Right kidney (tissue), 1 donor: Measurements from ENCODE around the gene BLM.

Experiments used
- DNase-seq: peaks from one replicate; pipeline ENCODE4 v3.0.0-alpha.2; 2016

The BLM gene

DNA sequence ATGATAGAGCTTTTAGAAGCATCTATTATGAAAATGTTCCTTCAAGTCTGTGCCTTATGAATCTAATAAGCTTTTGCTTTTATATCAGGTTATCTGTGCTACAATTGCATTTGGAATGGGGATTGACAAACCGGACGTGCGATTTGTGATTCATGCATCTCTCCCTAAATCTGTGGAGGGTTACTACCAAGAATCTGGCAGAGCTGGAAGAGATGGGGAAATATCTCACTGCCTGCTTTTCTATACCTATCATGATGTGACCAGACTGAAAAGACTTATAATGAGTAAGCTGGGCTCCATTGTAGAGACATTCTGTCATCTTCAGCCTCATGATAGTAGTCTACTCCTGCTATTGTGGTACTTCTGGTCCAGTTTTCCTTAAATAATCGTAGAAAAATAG is 73.4 kb downstream of the BLM start:
- no peak for DNase-seq

DNA sequence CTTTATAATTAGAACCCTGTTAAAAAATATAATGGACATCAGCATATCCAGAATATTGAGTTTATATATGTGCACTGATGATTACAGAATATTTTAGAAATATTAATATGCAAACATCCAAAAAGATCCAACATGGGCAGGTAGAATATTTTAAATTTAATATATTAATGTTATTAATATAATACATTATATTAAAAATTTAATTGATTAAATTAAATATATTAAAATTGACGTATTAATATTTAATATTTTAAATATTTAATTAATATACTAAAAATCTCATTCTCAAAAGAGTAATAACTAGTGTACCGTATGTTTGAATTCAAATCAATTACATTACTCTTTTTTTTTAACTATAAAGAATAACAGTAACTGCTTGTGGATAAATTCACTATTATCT is 77.4 kb downstream of the BLM start:
- DNase-seq, result no peak

DNA sequence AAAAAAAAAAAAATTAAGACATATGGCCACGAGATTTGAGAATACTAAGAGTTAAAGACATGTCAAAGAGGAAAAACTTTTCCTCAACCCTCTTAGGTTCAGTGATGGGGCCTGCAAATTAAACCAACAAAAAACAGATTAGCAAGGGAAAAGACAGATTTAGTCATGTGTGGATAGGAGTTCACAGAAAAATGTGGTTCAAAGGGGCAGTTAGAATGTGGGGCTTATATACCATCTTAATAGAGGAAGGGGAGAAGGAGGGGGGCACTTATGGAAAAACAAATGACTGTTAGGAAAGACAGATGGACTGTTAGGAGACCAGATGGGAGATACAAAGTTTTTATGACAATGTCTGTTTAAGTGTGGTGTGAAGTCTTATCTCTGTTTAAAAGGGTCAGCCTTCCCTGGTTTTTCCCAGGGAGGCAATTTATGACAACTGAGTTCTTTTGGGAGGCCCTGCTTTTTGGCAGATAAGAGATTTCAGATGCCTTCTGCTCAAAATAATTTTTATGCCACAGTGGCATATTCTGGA is 82.6 kb downstream of the BLM start:
- DNase-seq, result no peak

DNA sequence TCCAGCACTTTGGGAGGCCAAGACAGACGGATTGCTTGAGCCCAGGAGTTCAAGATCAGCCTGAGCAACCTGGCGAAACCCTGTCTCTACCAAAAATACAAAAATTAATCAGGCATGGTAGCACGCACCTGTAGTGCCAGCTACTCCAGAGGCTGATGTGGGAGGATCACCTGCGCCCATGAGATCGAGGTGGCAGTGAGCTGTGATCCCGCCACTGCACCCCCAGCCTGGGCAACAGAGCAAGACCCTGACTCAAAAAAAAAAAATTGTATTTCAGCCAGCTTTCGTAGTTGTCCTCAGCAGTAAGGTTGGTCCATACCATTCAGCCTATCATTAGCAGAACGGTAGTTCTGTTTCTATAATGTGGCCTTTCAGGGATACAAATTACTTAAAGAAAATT is 84.7 kb downstream of the BLM start:
- DNase-seq, result no peak

DNA sequence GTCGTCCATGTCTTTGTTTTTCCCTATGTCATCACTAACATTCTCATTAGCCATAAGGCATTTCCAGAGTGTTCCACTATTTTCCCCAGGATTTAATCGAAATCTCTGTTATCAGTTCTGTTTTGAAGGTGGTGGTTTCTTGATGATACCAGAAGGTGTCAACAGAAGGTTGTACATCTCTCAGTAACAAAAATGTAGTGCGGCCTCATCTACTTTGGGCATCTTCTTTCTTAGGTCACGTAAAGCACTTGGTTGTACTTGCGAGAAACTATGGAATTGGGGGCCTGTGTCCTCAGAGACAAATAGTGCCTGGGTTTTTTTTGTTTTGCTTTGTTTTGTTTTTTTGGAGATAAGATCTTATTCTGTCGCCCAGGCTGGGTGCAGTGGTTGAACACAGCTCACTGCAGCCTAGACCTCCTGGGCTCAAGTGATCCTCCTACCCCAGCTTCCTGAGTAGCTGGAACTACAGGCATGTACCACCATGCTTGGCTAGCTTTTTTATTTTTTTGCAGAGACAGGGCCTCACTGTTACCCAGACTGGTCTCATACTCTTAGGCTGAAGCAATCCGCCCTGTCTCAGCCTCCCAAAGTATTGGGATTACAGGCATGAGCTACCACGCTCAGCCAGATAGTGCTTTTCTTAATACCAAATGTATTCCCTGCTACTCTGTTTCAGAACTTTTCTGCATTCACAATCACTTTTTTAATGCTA is 90.1 kb downstream of the BLM start:
- DNase-seq, result no peak

DNA sequence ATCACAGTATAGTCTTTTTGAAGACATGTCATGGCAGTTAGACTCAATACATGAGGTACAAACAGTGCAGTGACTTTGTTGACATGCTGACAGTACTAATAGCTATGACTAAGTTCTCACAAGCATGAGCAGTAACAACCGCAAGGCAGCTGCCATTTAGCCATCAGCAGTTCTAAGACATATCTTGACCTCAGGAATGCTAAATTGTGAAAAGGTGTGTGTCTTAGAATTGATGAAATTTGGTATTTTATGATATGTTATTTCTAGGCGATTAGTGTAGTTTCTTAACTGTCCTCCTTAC is 90.6 kb downstream of the BLM start:
- no peak for DNase-seq

DNA sequence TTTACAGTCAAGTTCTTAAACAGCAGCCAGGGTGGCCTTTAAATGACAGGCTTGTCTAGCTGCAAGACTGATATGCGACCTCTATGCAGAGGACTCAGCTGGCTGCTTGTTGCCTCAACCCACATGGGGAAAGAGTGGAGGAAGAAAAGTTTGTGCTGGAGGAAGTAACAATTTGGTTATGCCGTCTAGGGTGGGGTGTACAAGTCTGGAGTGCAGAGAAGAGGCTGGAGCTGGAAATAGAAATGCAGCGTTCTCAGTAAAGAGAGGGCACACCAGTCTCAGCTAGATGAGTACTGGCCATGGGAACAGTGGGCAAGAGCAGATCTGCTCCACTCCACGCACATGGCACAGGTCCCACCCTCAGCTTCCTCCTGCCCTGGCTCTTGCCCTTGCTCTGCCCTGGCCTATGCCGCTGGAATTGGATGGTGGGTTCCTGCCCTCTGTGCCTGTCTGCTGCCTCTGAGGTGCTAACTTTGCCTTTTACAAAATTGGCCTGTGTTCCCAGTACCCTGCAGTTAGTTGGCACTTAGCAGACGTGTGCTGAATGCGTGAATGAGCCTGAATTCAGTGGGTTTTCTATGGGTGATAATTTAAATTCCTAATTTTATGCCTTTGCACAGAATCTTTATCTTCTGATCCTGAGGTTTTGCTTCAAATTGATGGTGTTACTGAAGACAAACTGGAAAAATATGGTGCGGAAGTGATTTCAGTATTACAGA is 91.5 kb downstream of the BLM start:
- no peak for DNase-seq

DNA sequence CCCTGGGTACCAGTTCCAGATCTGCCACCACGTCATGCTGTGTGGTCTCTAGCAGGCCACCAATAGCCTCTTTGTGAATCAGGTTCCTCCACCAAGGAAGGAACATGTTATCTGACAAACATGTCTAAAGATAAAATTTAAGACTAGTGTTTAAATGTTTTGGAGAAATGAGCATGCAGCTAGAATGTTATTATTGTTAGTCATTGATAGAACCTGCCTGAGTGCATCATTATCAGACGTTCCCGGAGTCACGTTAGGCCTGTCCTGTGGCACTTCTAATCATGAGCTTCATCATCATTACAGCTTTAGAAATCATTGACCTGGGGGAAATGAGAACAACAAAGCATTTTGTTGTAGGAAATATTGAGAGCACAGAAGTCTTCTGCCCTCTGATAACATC is 92.4 kb downstream of the BLM start:
- DNase-seq, result no peak

DNA sequence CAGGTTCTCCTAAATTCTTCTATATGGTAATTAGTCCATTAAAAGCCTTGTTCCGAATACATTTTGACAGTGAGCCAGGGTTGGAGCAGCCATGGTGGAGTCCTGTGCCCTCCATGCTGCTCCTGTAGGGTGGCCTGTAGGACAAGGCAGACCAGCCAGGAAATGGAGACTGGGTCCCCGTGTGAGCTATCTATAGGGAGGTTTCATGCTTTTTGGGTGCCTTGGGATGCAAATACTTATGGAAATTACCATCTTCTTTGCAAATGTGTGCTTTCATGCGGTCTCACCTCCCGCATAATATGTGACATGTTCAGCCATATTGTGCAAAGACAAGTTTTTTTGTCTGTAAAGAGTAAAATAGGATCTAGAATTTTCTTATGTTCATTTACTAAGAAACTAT is 93.2 kb downstream of the BLM start:
- DNase-seq, result no peak

DNA sequence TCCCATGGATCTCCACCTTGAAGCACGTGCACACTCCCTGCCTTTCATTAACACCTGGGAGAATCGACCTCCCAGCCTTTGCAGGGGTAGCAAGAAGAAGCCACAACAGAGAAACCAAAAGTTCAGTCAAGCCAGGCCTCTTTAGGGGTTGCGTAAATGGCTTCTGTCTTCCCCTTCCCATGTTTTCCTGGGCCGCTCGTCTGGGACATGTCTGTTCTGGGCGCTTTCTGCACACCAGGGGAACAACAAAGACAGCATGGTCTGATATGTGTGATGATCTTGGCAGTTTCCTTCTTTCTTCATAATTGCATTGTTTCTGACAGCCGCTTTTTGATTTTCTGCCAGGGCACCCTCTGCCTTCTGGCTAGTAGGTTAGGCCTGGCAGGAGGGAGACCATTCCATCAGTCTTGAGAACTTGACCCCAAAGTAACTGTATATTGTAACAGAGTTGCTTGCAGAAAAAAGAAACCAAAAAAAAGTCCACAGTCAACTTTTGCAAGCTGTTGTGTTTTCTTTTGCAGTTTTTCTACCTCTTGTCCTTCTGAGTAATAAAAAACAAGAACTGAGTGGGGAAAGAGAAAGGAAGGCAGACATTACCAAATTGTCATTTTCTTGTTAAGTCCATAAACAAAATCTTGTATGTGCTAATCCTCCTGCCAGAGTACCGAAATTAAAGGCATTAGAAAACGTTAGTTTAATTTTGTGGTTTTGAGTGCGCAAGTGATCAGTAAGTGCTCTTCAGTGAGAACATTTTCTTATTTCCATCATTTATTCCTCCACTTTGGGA is 95.2 kb downstream of the BLM start:
- DNase-seq, result no peak

DNA sequence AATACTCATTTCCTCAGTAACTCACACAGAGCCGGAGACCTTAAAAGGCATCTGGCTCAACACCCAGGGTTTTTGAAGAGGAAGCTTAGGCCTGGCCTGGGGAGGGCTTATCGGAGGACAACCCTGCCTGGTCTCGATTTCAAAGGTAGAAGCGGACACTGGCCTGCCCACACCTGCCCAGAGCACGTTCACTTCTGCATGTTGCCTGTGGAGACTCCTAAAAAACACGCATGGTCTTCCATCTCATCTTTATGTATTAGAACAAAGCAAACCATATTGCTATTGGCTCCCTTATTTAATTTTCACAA is 95.8 kb downstream of the BLM start:
- DNase-seq, result no peak

DNA sequence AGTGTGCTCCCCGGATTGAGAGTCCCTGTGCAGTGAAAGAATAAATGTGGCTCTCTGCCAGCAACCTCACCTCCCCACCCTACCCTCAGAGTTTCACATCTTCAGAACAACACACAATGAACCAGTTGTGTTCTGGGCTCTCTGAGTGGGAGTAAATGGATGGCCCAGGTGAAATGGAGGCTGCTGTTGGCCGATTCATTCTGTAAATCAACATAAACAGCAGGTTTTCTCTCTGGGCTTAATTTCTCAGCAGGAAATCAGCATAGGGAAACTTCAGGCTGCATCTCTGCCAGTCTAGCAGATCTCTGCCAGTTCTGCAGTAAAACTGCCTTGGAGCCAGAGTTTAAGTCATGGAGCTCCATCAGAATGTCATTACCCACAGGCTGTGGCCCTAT is 96.6 kb downstream of the BLM start:
- DNase-seq, result no peak

DNA sequence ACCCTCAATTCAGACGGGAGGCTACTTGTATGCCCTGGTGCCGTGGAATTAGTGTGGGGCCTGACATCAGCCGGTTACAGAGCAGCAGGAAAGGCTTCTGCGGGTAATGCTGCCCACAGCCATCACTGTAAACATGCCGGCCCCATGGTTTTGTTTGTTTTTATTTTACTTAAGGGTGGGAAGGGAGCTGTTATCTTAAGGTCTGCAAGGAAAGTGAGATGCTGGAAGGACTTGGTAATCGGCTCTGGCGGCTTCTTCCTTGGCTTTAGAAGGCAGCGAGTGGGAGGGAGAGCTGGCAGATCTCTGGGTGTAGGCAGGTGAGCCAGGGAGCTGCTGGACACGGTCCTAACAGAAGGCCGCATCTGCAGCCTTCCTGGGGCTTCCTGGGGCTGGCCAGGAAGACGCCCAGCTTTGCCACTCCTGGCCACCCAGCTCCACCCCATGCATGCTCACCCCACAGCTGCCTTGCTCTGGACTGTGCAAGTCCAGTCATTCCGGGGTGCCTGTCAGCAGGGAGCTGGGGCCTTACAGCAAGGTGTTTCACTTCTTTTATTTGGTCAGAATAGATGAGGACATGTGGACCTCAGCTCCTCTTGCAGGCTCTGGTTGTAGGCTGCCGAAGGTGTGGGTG is 97.2 kb downstream of the BLM start:
- no peak for DNase-seq

DNA sequence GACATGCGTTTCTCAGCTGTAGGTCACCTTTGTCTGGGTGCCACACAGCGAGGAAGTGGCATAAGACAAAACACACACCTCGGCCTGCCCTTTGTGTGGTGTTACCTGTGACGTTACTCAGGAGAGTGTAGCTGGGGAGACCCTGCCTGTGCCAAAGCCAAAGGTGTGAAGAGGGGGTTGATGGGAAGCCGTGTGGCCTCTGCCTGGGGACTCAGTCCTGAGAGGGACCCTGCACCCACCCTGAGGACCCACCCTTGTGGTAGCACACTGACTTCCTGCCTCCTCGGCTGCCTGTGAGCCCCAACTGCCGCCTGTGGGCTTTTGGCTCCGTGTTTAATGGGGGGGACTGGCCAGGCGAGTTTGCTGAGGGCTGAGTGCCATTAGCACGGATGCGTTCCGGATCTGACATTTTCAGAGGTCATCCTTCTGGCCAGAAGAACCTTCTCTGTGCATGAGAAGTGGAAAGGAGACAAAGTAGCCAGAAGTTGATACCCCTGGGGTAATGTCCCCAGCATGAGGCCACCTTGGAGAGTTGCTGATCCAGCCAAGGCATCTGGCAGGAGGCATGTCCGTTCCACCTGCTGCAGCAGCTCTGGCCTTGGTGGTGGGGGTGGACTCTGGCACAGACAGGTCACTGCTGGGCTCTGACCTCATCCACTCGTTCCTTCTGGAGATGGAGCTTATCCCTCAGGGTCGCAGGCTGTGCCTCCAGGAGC is 99.4 kb downstream of the BLM start:
- no peak for DNase-seq

DNA sequence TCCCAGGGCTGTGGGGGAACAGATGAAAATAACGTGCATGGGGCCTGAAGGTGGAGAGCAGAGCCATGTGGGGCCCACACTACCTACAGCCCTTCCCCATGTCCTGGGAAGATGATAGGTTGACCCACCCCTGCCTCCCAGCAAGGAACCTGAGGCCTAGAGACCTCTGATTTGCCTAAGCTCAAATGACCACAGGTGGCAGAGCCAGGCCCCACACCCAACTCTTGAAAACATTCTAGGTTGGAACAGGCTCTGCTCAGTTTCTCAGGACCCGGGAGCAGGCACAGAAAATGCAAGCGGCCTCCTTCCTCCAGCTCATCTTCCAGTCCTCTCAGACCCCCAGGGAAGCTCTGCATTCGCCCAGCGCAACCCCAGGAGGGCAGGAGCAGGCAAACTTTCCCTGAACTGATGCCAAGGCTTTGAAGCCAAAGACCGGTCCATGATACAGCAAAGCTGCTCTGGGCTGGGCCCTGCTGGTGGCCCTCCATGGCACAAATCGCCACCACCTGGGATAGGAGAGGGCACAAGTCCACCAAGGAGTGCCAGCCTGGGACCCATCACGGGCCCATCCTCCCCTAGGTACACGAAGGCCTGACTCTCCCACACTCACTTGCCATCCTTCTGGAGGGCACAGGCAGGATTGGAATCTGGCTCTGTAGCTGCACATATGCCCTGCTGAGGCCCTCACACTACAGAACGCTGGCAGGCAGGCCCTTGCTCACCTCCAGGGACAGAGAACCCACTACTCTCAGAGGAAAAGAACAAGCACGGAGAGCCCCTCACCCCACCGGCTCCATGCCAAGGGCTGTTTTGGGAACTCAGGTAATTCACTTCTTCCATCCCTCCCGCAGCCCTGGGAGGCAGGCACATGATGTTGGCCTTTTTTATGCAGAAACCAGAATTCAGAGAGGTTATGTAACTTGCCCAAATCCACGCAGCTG is 100.2 kb downstream of the BLM start:
- no peak for DNase-seq

DNA sequence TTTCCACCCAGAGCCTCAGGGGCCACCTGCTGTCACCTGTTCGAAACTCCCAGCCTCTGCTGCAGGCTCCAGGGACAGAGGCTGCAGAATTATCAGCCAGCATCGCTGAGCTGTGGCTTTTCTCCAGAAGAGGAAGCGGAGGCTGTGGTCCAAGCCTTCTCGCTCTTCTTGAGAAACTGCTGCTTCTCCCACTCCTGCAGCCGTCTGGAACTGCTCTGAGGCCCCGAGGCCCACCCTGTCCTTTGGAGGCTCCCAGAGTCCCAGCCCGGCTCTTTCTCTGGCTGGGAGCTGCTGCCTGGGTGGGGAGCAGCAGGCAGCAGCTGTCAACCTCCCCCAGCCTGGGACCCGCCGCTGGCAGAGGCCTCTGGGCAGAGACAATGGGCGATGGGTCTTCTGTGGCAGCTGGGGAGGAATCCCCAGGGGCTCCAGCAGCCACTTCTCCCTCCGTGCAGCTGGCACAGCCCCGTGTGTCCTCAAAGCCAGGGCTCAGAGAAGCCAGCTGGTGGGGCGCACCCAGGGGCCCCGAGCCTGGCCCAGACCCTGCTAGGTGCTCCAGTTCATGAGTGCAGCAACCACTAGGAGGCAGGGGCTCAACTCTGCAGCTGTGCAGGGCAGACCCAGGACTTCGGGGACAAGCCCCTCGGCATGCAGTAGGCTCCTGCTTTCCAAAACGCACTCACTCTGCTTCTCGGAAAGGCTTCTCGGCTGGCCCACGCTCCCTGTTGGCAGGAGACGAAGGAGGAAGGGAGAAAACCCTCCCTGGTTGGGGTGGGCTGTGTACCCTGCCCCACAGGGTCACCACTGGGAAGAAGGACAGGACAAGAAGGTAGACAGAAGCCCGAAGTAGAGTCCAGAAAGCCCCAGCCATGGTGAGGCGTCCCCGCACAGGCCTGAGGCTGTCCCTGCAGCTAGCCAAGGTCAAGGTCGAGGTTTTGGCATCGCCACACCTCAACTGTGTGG is 101.4 kb downstream of the BLM start:
- no peak for DNase-seq

DNA sequence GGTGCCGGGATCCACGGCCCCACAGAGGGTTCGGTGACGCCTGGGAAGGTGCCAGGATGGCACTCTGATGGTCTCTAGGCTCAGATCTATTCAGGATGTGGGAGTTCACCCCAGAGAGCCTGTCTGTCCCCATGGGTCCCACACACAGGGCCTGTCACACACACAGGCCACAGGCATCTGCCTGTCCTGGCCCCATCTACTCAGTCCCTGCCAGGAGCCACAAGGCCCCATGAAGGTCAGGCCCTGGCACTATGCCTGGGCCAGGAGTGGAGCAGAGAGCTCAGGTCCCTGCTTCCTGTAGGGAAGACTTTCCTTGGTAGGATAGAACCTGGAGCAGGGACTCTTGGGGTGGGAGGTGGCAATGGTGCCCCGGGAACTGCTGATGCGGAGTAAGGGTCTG is 102.2 kb downstream of the BLM start:
- DNase-seq, result no peak

DNA sequence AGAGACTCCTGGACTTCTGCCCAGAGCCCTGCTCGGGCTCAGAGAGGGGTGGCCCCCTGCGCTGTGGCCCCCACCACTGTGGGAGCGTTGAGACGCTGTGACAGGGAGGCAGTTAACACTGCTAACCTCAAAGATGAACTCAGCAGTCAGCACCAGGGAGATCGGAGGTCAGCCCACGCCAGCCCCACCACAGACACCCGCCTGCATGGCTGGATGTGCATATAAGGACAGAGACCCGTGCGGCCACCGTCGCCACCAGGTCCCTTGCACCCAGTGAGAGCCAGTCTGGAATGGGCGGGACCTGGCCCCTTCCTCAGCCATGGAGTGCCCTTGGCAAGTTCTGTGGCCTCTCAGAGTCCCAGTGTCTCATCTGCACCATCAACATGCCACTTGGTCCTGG is 102.7 kb downstream of the BLM start:
- no peak for DNase-seq

DNA sequence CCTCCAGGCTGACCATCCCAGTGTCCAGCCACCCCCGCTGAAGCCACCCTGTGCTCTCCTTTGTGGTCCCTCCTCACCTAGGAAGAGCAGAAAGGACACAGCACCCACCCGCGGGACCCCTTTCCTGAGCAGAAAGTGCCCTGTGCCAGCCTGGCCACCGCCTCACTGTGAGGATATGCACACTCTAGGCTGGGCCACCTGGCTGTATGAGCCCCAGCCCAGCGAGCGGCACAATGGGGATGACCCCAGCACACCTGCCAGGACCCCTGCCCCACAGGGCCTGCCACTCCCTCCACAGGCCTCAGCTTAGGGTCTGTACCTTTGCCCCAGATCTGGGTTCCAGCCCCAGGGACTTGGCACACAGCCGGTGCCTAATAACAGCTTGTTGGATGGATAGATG is 103.3 kb downstream of the BLM start:
- no peak for DNase-seq
